ENCODE data around the gene NUPR1. TPM values are rescaled to one million over a fixed set of nuclear protein-coding genes. Genes with fewer than 3 reads are reported as not detected.

The NUPR1 gene
- total RNA-seq, 1 experiment from 2014 or later = 2.2 TPM

- POLR2A ChIA-PET = no interaction called here
- CTCF ChIA-PET = no interaction called here
- Histone ChIP-seq H2AFZ (ENCODE audit: low read depth, low read length, poor library complexity, severe bottlenecking) (no peak overlapping the region), H3K9me3 (ENCODE audit: control insufficient read depth in 1 of 2, insufficient read depth in 1 of 2, low read depth in 1 of 2, low read length in 2 of 2) (peaks cover 7 to 8% of the 10 kb centered on the region in 2 experiments; a peak in 2 of 4 replicates), H3K4me2 (ENCODE audit: low read length) (no peak overlapping the region), H3K4me3 (replicated peaks in 1 of 2; ENCODE audit: low read depth in 1 of 2, low read length in 2 of 2) (no peak overlapping the region), H3K79me2 (ENCODE audit: insufficient read depth, low read length) (no peaks in the 10 kb centered on the region), H4K20me1 (ENCODE audit: insufficient read depth) (no peaks in the 10 kb centered on the region), H3K27me3 (ENCODE audit: insufficient read depth, low read length) (no peaks in the 10 kb centered on the region), H3K27ac (ENCODE audit: low read depth, low read length) (no peak overlapping the region), H3K36me3 (ENCODE audit: control insufficient read depth in 1 of 2, insufficient read depth in 2 of 2, low read length in 2 of 2) (no peaks in the 10 kb centered on the region), H3K4me1 (ENCODE audit: control insufficient read depth in 1 of 2, insufficient read depth in 2 of 2, low read length in 2 of 2) (no peaks in the 10 kb centered on the region), H3K9ac (ENCODE audit: low read length) (no peak overlapping the region), H3K9me2 (ENCODE audit: insufficient read depth) (no peaks in the 10 kb centered on the region)
- RAD21 ChIA-PET (ENCODE audit: low non-redundant PET in 1 of 2, low total read pairs in 2 of 2, uncharacterized antibody in 2 of 2, unreplicated experiment in 2 of 2) = no interaction called here
- TF ChIP-seq CBX3 (IDR thresholded peaks at IDR 0.05; ENCODE audit: low read depth) (no peak), TCF7L2 (IDR thresholded peaks at IDR 0.05; ENCODE audit: borderline replicate concordance, extremely low read depth, insufficient read depth, insufficient read length) (no peak), ATF3 (IDR thresholded peaks at IDR 0.05) (no peak), MAX (IDR thresholded peaks at IDR 0.05) (no peak), YY1 (IDR thresholded peaks at IDR 0.05; ENCODE audit: extremely low read depth, insufficient replicate concordance, low read depth, low read length) (no peak), REST (IDR thresholded peaks at IDR 0.05; ENCODE audit: low read depth) (no peak), SIN3A (IDR thresholded peaks at IDR 0.05; ENCODE audit: low read depth) (no peak), ZFX (IDR thresholded peaks at IDR 0.05) (no peak), CEBPB (IDR thresholded peaks at IDR 0.05; ENCODE audit: low read depth) (no peak), EZH2 (IDR thresholded peaks at IDR 0.05) (no peak), CTCF (IDR thresholded peaks at IDR 0.05 in 2 of 3, conservative IDR thresholded peaks at IDR 0.05 in 1 of 3; ENCODE audit: borderline replicate concordance in 1 of 3, insufficient read depth in 1 of 3, low read depth in 2 of 3, low read length in 2 of 3) (no peak), ZNF274 (IDR thresholded peaks at IDR 0.05; ENCODE audit: low read depth, low read length) (no peak), ZBTB33 (IDR thresholded peaks at IDR 0.05; ENCODE audit: extremely low read depth, insufficient replicate concordance, low read length) (no peak), POLR2A (IDR thresholded peaks at IDR 0.05; ENCODE audit: borderline replicate concordance, extremely low read depth, insufficient read depth, insufficient read length) (no peak), POLR2AphosphoS5 (IDR thresholded peaks at IDR 0.05; ENCODE audit: low read depth, low read length) (no peak), RAD21 (IDR thresholded peaks at IDR 0.05; ENCODE audit: low read depth) (no peak), ELF1 (IDR thresholded peaks at IDR 0.05; ENCODE audit: borderline replicate concordance, low read depth) (no peak), JUND (IDR thresholded peaks at IDR 0.05) (no peak)
- intact Hi-C loops (cut with micrococcal nuclease) = no loop called here
- no peak for ATAC-seq
- no TSS peak for BruUV-seq (replicated peaks)
- DNase-seq (ENCODE audit: low read depth, low spot score) = no peak
Measured at GRCh38 chr16:28569021-28569420, 30.2 kb upstream of the NUPR1 start.

All from HCT116 (cell line).